GM21360 (cell line): ENCODE results near the gene TSHZ2.
"Not testable (repeated sequence)": the region's sequence is repeated elsewhere in the genome, so short reads cannot be mapped to it uniquely, and the experiment has no call there.

Experiments used
- ATAC-seq: cut with Tn5 transposase; IDR thresholded peaks from one replicate; pipeline ENCODE4 v1.9.1; 2021; ENCODE audit warnings: mild to moderate bottlenecking, moderate library complexity; ENCODE audit not compliant: unreplicated experiment

TSHZ2 gene

GRCh38 chr20:53395188-53395923, 423.2 kb downstream of the TSHZ2 start:
- ATAC-seq, result no peak

- no peak for ATAC-seq
Measured at GRCh38 chr20:53399083-53399482, 426.9 kb downstream of the TSHZ2 start.

GRCh38 chr20:53399592-53400335, 427.6 kb downstream of the TSHZ2 start:
- ATAC-seq, result no peak

GRCh38 chr20:53402233-53403005, 430.3 kb downstream of the TSHZ2 start:
- ATAC-seq, result no peak

GRCh38 chr20:53403029-53403428, 430.9 kb downstream of the TSHZ2 start:
- no peak for ATAC-seq

GRCh38 chr20:53405139-53405538, 433.0 kb downstream of the TSHZ2 start:
- no peak for ATAC-seq

GRCh38 chr20:53406580-53406979, 434.4 kb downstream of the TSHZ2 start:
- ATAC-seq, result no peak

- no peak for ATAC-seq
Measured at GRCh38 chr20:53408691-53409446, 436.7 kb downstream of the TSHZ2 start.

- ATAC-seq, result no peak
Measured at GRCh38 chr20:53409447-53409717, 437.2 kb downstream of the TSHZ2 start.

GRCh38 chr20:53411129-53411528, 439.0 kb downstream of the TSHZ2 start:
- no peak for ATAC-seq

- no peak for ATAC-seq
Measured at GRCh38 chr20:53411891-53412290, 439.7 kb downstream of the TSHZ2 start.

- ATAC-seq, result no peak
Measured at GRCh38 chr20:53412577-53413185, 440.5 kb downstream of the TSHZ2 start.

- peak; percentile 90 for ATAC-seq
Measured at GRCh38 chr20:53413186-53413631, 441.1 kb downstream of the TSHZ2 start.

GRCh38 chr20:53413845-53414244, 441.7 kb downstream of the TSHZ2 start:
- not testable (repeated sequence) for ATAC-seq

GRCh38 chr20:53419693-53420460, 447.7 kb downstream of the TSHZ2 start:
- no peak for ATAC-seq

GRCh38 chr20:53421343-53421742, 449.2 kb downstream of the TSHZ2 start:
- ATAC-seq, result no peak

GRCh38 chr20:53422039-53422438, 449.9 kb downstream of the TSHZ2 start:
- ATAC-seq, result no peak

GRCh38 chr20:53423587-53424146, 451.5 kb downstream of the TSHZ2 start:
- ATAC-seq, result no peak

GRCh38 chr20:53425481-53425880, 453.3 kb downstream of the TSHZ2 start:
- ATAC-seq, result no peak

- no peak for ATAC-seq
Measured at GRCh38 chr20:53425941-53426340, 453.8 kb downstream of the TSHZ2 start.
